Neutrophil (primary cell): ENCODE results near the gene CFAP54.
A peak's percentile ranks its signal among the peaks of the same experiment; 100 is the strongest.

Experiments
- H3K27ac ChIP-seq: fragments of 200-600 bp; sonication (generic); 2 replicates; pipeline ENCODE4 v1.5.1; 2016; ENCODE audit warnings: mild to moderate bottlenecking, moderate library complexity
- H3K27me3 ChIP-seq: fragments of 200-600 bp; sonication (generic); 2 replicates; pipeline ENCODE4 v1.6.0; 2016; ENCODE audit warnings: mild to moderate bottlenecking
- H3K36me3 ChIP-seq: fragments of 200-600 bp; sonication (generic); 2 replicates; pipeline ENCODE4 v1.5.1; 2017
- H3K4me1 ChIP-seq, 2 experiments: fragments of 200-600 bp in 1 of 2; sonication (generic) in 1 of 2; 1 replicate in 1 of 2; 2 replicates in 1 of 2; pipeline versions ENCODE4 v1.5.1 to v1.6.1; 2013 to 2016; ENCODE audit warnings: low read depth in 1 of 2, low read length in 1 of 2, mild to moderate bottlenecking in 1 of 2, moderate library complexity in 1 of 2; ENCODE audit not compliant: control insufficient read depth in 1 of 2, insufficient read depth in 1 of 2
- H3K4me3 ChIP-seq, 2 experiments: fragments of 200-600 bp in 1 of 2; sonication (generic) in 1 of 2; 1 replicate in 1 of 2; 2 replicates in 1 of 2; pipeline ENCODE4 v1.5.1; 2013 to 2016; ENCODE audit warnings: low read depth in 1 of 2, low read length in 1 of 2, mild to moderate bottlenecking in 1 of 2, moderate library complexity in 1 of 2
- H3K9me3 ChIP-seq: fragments of 200-600 bp; sonication (generic); 2 replicates; pipeline ENCODE4 v1.5.1; 2016
- TF ChIP-seq, protein P1 (sequence below): fragments of 200-600 bp; sonication (generic); IDR thresholded peaks from 2 replicates; pipeline ENCODE4 v1.5.1; 2016; ENCODE audit warnings: antibody characterized with exemption

CFAP54 gene

DNA sequence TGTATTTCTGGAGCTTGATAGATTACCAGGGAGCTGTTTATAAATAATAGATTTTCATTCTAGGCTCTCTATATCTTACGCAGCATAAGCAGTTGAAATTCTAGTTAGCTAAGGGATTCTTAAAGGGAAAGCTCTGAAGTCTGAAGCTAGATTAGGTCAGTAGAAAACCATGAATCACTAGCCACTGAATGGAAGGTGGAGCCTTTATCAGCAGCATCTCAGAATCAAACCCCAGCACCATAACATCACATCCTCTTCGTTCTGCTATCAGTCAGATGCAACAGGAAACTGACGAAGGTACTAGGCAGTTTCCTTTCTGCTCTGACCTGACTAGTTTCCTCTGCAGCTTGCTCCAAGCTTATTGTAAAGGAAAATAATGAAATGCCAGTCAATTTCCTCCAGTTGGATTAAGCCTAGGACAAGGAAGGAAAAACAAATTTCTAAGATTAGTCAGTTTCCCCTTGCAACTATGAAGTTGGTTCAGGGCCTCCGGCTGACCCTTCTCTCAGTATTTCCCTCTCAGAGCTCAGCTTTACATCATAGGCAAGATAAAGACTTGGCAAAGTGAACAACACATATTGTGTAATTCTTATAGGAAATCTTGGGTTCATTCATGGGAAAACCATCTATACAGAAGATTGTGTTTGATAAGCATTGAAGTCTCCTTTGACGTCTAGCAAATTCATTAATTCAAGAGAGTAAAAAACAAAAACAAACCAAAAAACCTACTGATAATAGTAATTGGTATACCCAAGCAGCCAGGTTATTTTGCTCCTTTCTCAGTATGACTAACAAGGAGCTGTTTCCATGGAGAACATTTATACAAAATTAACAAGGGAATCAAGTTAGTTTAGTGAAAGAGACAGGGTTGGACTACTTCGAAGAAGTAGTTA is 43.4 kb upstream of the CFAP54 start:
- Histone ChIP-seq H3K36me3 (no peaks in the 10 kb centered on the region), H3K27me3 (no peaks in the 10 kb centered on the region), H3K27ac (peak overlapping the region; percentile 69), H3K9me3 (no peaks in the 10 kb centered on the region), H3K4me3 (no peak overlapping the region), H3K4me1 (peaks cover 7 to 16% of the 10 kb centered on the region in 2 experiments)
- TF ChIP-seq, protein P1, sequence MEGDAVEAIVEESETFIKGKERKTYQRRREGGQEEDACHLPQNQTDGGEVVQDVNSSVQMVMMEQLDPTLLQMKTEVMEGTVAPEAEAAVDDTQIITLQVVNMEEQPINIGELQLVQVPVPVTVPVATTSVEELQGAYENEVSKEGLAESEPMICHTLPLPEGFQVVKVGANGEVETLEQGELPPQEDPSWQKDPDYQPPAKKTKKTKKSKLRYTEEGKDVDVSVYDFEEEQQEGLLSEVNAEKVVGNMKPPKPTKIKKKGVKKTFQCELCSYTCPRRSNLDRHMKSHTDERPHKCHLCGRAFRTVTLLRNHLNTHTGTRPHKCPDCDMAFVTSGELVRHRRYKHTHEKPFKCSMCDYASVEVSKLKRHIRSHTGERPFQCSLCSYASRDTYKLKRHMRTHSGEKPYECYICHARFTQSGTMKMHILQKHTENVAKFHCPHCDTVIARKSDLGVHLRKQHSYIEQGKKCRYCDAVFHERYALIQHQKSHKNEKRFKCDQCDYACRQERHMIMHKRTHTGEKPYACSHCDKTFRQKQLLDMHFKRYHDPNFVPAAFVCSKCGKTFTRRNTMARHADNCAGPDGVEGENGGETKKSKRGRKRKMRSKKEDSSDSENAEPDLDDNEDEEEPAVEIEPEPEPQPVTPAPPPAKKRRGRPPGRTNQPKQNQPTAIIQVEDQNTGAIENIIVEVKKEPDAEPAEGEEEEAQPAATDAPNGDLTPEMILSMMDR, result no peak

DNA sequence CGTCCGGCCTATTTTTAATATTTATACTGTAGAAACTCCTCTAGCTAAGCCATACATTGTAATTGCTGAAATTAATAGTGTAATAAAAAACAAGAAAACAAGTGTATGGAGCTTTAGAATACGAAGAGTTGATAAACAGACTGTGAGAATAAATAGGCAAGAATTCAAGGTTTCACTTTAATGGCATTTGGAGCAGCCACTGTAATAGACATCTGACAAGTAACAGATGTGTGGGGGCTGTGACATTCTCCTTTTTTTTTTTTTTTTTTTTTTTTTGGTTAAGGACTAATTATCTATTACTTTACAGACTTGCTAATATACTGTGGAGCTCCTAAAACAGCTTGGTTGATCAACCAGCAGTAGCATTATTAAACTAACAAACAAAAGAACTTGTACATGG is 42.1 kb upstream of the CFAP54 start:
- Histone ChIP-seq H3K27ac (no peak overlapping the region), H3K27me3 (no peaks in the 10 kb centered on the region), H3K36me3 (no peaks in the 10 kb centered on the region), H3K4me3 (no peak overlapping the region), H3K9me3 (no peaks in the 10 kb centered on the region), H3K4me1 (peaks cover 7 to 16% of the 10 kb centered on the region in 2 experiments)
- TF ChIP-seq, protein P1, result no peak

DNA sequence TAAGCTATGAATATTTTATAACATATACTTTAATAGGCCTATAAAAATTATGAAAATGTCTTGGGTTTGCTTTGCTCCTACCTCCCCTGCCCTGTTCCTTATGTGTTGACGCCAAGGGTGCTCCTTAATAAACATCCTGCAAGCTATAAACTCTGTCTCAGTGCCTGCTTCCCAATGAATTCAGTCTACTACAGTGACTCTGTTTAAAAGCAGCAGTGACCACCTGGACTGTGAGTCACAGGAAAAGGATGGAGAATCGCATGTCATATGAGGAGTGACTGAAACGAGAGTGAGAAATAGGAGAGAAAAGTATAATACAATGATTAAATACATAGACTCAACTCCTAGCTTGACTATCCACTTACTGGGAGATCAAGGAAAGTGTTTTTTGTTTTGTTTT is 41.1 kb upstream of the CFAP54 start:
- no peaks in the 10 kb centered on the region for H3K9me3 ChIP-seq
- no peaks in the 10 kb centered on the region for H3K36me3 ChIP-seq
- no peaks in the 10 kb centered on the region for H3K27me3 ChIP-seq
- no peak overlapping the region for H3K27ac ChIP-seq
- H3K4me3 ChIP-seq, result no peak overlapping the region
- TF ChIP-seq, protein P1, result no peak
- peaks cover 7 to 16% of the 10 kb centered on the region in 2 experiments for H3K4me1 ChIP-seq

DNA sequence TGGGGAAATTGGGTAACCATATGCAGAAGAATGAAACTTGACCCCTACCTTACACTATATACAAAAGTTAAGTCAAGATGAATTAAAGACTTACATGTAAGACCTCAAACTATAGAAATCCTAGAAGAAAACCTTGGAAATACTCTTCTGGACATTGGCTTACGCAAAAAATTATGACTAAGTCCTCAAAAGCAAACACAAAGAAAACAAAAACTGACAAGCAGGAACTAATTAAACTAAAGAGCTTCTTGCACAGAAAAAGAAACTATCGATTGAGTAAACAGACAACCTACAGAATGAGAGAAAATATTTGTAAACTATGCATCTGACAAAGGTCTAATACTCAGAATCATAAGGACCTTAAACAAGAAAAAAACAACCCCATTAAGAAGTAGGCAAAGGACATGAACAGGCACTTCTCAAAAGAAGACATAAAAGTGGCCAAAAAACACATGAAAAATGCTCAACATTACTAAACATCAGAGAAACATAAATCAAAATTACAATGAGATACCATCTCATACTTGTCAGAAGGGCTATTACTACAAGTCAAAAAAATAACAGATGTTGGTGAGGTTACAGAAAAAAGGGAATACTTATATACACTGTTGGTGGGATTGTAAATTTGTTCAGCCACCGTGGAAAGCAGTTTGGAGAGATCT is 37.0 kb upstream of the CFAP54 start:
- no peaks in the 10 kb centered on the region for H3K4me1 ChIP-seq
- H3K27me3 ChIP-seq, result no peaks in the 10 kb centered on the region
- TF ChIP-seq, protein P1, result no peak
- no peak overlapping the region for H3K4me3 ChIP-seq
- H3K27ac ChIP-seq, result no peak overlapping the region
- H3K36me3 ChIP-seq, result no peaks in the 10 kb centered on the region
- H3K9me3 ChIP-seq, result no peaks in the 10 kb centered on the region

DNA sequence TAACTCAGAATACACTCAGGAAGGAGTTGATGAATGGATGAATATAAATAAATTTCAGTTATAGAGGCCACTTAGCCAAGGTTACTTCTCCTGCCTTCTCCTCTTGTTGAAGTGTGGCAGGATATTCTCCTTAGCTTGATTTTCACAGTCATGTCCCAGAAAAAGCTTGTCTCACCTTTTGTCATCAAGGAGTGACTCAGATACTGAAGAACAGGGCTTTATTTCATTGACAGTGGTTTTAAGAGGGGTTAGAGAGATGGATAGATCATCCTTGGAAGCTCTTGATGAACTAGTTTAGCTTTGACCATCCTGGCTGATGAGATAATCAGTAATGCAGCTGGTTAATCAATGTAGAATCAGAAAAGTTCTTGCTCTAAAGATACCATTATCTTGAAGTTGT is 35.0 kb upstream of the CFAP54 start:
- Histone ChIP-seq H3K27ac (no peak overlapping the region), H3K9me3 (no peaks in the 10 kb centered on the region), H3K4me1 (no peaks in the 10 kb centered on the region), H3K4me3 (no peak overlapping the region), H3K36me3 (no peaks in the 10 kb centered on the region), H3K27me3 (no peaks in the 10 kb centered on the region)
- TF ChIP-seq, protein P1, result no peak
